HG02884 (cell line): ENCODE measurements around the gene PPP2R2C.

Experiments used
- ATAC-seq: cut with Tn5 transposase; IDR thresholded peaks from one replicate; pipeline ENCODE4 v1.9.1; 2021; ENCODE audit warnings: mild to moderate bottlenecking, moderate library complexity; ENCODE audit not compliant: unreplicated experiment

The PPP2R2C gene

GRCh38 chr4:6292376-6293096 is 179.9 kb downstream of the PPP2R2C start:
- no peak for ATAC-seq

DNA sequence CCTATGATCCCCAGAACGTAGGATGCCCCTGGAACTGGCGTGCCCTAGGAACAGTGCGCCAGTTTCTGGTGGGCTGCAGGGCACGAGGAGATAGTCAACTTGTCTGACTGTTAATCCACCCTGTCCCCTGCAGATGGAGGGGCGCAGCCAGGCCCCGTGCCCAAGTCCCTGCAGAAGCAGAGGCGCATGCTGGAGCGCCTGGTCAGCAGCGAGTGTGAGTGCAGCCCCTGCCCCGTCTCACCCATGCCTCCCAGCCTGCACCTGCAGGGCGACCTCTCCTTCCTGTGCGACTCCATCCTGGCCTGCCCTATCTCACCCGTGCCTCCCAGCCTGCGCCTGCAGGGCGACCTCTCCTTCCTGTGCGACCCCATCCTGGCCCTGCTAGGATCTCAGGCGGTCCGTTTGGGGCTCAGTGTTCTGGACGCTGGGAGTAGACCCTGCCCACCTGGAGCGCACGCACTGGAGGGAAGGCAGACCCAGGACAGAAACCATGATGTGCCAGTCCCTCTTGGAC is 180.6 kb downstream of the PPP2R2C start:
- no peak for ATAC-seq

- ATAC-seq: no peak
These were observed 181.5 kb downstream of the PPP2R2C start for GRCh38 chr4:6290769-6291547.

- ATAC-seq: no peak
These were observed 182.2 kb downstream of the PPP2R2C start for GRCh38 chr4:6290256-6290655.

GRCh38 chr4:6288871-6289270 is 183.5 kb downstream of the PPP2R2C start:
- ATAC-seq: no peak

- ATAC-seq: no peak
These were observed 184.1 kb downstream of the PPP2R2C start for GRCh38 chr4:6288342-6288741.

- ATAC-seq: no peak
These were observed 185.2 kb downstream of the PPP2R2C start for GRCh38 chr4:6287017-6287788.

DNA sequence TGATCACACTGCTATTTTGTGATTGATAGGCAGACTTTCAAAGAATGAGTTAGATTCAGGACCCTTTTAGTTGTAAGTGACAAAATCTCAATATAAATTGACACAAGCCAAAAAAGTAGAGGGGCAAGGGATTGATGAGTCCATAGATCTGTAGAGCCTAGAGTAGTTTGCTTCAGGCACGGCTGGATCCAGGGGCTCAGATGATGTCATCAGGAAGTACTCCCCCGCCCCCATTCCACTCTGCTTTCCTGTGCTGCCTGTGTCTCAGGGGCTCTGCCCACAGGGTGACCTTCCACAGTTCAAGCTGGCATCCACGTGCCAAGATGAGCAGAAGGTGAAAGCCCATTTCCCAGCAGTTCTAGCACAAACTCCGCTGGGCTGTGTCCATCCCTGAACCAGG is 189.1 kb downstream of the PPP2R2C start:
- no peak for ATAC-seq

GRCh38 chr4:6282314-6282771 is 190.1 kb downstream of the PPP2R2C start:
- no peak for ATAC-seq

DNA sequence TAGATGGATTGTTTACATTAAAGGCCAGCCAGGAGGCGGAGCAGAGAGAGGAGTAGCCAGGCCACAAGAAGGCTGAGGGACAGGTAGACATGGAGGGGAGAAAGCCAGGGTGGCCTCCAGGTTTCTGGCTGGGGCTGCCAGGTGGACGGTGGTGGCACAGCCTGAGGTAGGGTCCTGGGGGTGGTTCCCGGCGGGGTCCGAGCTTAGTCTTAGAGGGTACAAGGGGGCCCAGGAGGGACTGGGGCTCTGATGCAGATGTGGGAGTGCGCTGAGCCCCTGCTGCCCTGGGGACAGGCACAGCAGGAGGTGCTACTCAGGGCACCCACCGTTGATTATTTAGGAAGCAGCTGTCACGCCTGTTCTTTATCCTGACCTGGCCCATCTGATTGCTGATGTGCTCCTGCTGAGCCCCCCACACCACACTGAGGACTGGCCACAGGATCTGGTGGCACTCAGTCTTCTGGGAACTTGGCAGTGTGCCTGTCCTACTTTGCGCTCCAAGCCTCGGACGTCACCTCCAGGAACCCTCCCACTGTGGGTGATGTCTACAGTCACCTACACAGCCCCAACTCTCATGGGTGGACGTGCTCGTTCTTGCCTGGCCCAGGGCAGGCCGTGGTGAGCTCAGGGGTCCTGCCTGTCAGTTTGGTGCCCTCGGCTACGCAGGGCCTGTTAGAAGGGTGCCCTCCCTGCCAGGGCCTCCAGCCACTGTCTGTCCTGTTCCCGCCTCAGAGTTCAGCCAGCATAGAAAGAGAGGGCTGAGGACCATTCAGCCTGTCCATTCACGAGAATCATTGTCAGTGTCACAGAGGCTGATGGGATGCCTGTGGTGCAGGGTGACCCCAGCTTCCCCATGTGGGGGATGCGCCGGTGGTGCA is 190.7 kb downstream of the PPP2R2C start:
- ATAC-seq: no peak

GRCh38 chr4:6280365-6280996 is 191.9 kb downstream of the PPP2R2C start:
- no peak for ATAC-seq

GRCh38 chr4:6279582-6280289 is 192.7 kb downstream of the PPP2R2C start:
- ATAC-seq: no peak

DNA sequence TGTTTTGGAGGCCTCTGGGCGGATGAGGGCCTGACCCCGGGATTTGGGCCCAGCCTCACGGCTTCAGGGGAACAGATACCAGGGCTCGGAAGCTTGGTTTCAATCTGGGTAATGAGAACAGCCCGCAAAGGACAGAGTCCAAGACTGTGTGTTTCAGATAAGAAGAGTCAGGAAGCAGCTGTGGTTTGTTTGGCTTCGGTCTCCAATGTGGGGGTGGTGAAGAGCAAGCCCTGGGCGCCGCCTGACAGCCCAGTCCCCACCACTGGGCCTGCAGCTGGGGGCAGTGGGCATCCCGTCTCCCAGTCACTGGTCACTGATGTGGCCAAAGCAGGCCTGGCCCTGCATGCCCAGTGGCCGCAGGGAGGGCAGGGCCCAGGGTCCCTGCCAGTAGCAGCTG is 193.6 kb downstream of the PPP2R2C start:
- ATAC-seq: peak; percentile 95

DNA sequence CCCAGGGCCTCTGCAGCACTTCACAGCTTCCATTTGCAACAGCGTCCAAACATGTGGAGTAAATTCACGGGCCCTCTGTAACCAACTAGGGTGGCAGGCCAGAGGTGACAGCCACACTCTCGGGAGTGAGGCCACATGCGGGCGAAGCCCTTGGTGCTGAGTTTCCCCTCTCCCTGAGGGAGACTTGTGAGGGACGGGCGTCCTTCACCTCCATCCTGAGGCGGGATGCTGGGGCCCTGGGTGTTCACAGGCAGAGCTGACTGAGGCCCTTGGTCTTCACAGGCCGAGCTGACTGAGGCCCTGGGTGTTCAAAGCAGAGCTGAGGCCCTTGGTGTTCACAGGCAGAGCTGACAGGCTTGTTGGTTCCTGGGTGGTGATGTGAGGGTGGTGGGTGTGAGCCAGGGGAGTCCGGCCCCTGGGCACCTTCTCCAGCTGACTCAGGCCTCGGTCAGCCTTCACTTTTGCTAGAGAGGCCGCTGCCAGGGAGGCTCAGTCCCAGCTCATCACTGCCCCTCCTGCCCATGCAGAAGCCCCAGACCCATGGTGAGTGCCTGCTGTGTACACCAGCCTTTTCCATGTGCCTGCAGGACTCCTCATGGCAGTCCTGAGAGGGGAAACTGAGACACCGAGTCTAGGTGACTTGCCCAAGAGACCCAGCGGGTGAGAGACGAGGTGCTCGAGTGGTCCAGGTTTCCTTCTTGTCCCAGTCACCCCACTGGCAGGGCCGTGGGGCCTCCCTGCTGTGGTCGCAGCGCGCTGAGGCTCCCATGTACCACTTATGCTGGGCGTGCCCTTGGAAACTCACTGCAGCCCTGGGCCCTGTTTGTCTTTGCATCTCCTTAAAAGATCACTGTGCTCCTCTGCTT is 194.2 kb downstream of the PPP2R2C start:
- no peak for ATAC-seq

DNA sequence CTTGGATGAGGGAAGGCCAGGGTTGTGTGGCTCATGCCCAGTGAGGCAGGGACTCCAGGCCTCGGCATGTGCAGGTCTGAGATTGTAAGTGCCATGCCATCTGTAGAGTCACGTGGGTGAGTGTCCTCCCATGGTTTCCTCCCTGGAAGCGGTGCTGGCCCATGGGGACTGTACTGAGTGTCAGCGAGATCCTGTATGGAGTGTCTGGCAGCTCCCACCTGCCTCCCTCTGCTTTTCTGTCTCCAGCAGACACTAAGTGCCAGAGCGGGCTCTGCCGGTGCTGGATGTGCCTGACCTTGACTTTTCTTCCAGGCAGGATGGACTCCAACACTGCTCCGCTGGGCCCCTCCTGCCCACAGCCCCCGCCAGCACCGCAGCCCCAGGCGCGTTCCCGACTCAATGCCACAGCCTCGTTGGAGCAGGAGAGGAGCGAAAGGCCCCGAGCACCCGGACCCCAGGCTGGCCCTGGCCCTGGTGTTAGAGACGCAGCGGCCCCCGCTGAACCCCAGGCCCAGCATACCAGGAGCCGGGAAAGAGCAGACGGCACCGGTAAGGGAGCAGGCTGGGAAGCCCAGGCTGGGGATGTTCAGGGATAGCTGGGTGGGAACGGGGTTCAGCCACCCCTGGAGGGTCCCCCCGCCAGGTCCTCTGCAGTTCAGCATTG is 195.1 kb downstream of the PPP2R2C start:
- no peak for ATAC-seq

DNA sequence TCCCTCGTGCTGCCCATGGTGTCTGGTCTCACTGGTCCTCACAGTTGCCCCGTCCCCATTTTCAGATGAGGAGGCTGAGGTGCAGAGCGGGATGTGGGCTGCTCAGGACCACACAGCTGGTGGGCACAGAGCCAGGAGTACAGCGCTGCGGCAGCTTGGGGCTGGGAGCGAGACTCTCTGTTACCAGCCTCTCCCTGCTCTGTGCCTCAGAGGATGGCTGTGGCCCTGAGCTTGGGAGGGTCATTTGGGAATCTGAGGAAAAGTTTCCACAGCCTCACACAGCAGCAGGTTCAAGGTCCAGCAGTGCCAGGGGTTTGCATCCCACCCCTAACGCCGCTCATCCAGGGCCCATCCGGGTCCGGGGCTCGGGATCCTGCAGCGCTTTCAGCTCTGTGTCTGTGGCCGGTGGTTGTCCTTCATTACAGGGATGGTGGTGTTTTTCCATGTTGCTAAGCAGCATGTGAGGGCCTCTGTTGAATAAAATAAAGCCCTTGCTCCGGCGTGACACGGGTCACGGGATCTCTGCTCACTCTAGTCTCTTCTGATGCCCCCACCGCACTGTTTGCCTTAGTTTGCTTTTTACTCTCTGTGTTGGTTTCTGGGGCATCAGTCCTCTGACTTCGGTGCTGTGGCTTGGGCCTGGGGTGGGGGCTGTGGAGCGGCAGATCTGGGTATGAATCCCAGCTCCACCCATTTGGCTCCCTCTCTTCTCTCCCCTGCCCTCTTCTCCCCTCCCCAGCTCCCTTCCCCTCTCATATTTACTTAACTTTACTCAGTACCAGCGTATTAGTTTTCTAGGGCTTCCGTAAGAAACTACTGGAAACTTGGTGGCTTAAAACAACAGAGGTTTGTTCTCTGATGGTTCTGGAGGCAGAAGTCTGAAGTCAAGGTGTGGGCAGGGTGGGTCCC is 196.3 kb downstream of the PPP2R2C start:
- no peak for ATAC-seq

- no peak for ATAC-seq
These were observed 197.1 kb downstream of the PPP2R2C start for GRCh38 chr4:6275351-6275750.
